ENCODE results near the gene ADCY2.

ADCY2 gene

GRCh38 chr5:7634837-7635236 is 238.9 kb downstream of the ADCY2 start:
- in situ Hi-C loops (cut with HindIII; ENCODE audit: low sequenced_read_pairs): no loop called here
- DNase-seq (ENCODE audit: low read depth): no peak
- TF ChIP-seq CTCF (IDR thresholded peaks at IDR 0.05; ENCODE audit: low read depth, low read length, missing control alignments): no peak
- H3K4me3 ChIP-seq (ENCODE audit: low read depth, low read length): no peak overlapping the region

GRCh38 chr5:7638456-7638855 is 242.5 kb downstream of the ADCY2 start:
- TF ChIP-seq CTCF (IDR thresholded peaks at IDR 0.05; ENCODE audit: low read depth, low read length, missing control alignments): no peak
- no peak overlapping the region for H3K4me3 ChIP-seq (ENCODE audit: low read depth, low read length)
- in situ Hi-C loops (cut with HindIII; ENCODE audit: low sequenced_read_pairs): no loop called here
- peak; percentile 45 for DNase-seq (ENCODE audit: low read depth)

- DNase-seq (ENCODE audit: low read depth): no peak
- H3K4me3 ChIP-seq (ENCODE audit: low read depth, low read length): no peak overlapping the region
- in situ Hi-C loops (cut with HindIII; ENCODE audit: low sequenced_read_pairs): no loop called here
- TF ChIP-seq CTCF (IDR thresholded peaks at IDR 0.05; ENCODE audit: low read depth, low read length, missing control alignments): no peak
Observed at GRCh38 chr5:7642029-7642428, 246.1 kb downstream of the ADCY2 start.

- H3K4me3 ChIP-seq (ENCODE audit: low read depth, low read length): no peak overlapping the region
- DNase-seq (ENCODE audit: low read depth): no peak
- no peak for TF ChIP-seq CTCF (IDR thresholded peaks at IDR 0.05; ENCODE audit: low read depth, low read length, missing control alignments)
- in situ Hi-C loops (cut with HindIII; ENCODE audit: low sequenced_read_pairs): no loop called here
Observed at GRCh38 chr5:7644723-7645122, 248.8 kb downstream of the ADCY2 start.

- H3K4me3 ChIP-seq (ENCODE audit: low read depth, low read length): no peak overlapping the region
- peak; percentile 26 for DNase-seq (ENCODE audit: low read depth)
- no peak for TF ChIP-seq CTCF (IDR thresholded peaks at IDR 0.05; ENCODE audit: low read depth, low read length, missing control alignments)
- in situ Hi-C loops (cut with HindIII; ENCODE audit: low sequenced_read_pairs): no loop called here
Observed at GRCh38 chr5:7650755-7651154, 254.8 kb downstream of the ADCY2 start.

GRCh38 chr5:7653046-7653445 is 257.1 kb downstream of the ADCY2 start:
- no peak for TF ChIP-seq CTCF (IDR thresholded peaks at IDR 0.05; ENCODE audit: low read depth, low read length, missing control alignments)
- H3K4me3 ChIP-seq (ENCODE audit: low read depth, low read length): no peak overlapping the region
- DNase-seq (ENCODE audit: low read depth): no peak
- in situ Hi-C loops (cut with HindIII; ENCODE audit: low sequenced_read_pairs): no loop called here

- DNase-seq (ENCODE audit: low read depth): no peak
- no peak for TF ChIP-seq CTCF (IDR thresholded peaks at IDR 0.05; ENCODE audit: low read depth, low read length, missing control alignments)
- no peak overlapping the region for H3K4me3 ChIP-seq (ENCODE audit: low read depth, low read length)
- in situ Hi-C loops (cut with HindIII; ENCODE audit: low sequenced_read_pairs): no loop called here
Observed at GRCh38 chr5:7657153-7657552, 261.2 kb downstream of the ADCY2 start.

All from astrocyte of the cerebellum (primary cell).